Measurements from ENCODE around the gene EPHB6.

Gene EPHB6

DNA sequence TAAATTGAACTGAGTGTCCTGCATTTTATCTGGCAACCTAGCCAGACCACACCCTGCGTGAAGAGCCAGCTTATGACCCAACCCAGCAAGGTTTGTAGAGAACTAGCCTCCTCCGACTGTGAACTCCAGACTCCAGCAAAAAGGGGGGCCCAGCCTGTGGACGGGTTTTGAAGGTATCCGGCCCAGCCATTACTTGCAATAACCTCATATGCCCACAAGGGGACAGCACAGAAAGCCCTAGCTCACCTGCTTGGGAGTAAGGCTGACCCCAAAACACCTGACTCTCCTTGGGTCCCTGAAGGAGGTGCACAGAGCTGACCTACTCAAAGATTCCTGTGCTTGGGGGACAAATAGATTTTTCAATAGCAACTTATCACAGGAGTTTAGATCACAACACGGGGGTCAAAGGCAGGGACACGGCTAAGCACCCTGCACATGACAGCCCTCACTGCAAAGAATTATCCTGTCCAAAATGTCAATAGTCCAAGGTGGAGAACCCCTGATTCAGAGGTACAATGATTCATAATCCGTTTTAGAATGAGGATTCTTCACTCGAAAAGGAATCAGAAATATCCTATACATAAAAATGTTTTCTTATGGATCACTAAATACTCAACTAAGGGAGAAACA is 26.1 kb downstream of the EPHB6 start:
- no peak for DNase-seq (ENCODE audit: low read depth)

DNA sequence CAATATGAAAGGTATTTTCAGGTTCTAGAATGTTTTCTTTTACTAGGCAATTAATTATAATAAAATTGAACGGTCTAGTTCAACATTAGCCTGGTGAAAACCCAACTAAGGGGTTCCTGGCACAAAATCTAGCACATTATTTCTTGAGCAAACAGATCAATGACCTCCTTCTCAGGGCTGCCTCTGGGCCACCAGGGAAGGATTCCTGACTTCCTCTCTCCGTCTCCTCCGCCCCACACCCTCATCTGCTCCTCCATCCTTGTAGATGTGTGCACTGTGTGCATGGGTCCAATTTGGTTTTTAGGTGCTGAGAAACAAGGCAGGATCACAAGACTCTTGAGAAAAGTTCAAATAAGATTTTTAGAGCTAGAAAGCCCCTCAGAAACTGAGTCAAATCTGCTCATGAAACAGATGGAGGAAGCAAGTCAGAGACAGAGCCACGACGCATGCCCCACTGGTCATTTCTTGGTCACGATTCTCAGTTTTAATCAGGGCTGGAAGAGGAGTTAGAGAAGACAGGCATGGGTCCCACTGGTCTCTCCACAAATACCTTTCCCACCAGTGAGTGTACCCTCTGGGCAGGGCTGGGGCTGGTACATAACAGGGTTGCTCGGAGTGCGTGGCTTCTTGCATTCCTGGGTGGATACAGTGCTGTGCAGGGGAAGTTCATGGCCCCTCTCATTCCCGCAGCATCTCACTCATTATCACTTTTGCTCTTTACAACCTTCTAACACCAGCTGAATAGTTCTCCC is 26.9 kb downstream of the EPHB6 start:
- no peak for DNase-seq (ENCODE audit: low read depth)

DNA sequence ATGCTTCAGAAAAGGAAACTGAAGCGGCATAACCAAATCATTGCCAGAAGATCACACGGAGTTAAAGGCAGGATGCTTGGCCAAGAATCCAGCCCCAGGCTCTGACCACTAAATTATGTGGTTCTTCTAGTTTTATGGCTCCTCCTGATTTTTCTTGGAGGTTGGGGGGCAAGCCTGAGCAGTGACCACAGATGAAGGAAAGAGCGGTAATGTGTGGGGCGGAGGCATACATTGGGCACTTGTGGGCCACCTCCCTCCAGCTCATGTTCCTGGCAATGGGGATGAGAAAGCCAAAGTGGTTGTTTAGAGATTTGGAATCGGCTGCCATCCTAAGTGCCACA is 27.4 kb downstream of the EPHB6 start:
- no peak for DNase-seq (ENCODE audit: low read depth)

DNA sequence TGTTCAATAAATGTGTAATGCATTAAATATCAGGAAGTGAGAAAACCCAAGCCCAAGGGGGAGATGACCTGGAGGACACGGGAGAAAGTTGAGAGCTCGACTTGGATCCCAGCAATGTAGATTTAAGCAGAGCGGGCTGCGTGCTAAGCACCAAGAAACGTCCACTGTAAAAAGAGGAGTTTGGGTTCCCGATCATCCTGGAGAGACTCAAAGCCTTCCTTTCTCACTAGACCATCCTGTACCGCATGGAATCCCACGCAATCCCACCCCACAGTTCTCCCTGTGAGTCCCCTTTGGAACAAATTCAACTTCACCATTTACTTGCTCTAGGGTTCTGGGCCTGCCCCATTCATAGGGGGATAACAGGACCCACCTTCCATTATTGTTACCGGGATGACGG is 28.3 kb downstream of the EPHB6 start:
- no peak for DNase-seq (ENCODE audit: low read depth)

DNA sequence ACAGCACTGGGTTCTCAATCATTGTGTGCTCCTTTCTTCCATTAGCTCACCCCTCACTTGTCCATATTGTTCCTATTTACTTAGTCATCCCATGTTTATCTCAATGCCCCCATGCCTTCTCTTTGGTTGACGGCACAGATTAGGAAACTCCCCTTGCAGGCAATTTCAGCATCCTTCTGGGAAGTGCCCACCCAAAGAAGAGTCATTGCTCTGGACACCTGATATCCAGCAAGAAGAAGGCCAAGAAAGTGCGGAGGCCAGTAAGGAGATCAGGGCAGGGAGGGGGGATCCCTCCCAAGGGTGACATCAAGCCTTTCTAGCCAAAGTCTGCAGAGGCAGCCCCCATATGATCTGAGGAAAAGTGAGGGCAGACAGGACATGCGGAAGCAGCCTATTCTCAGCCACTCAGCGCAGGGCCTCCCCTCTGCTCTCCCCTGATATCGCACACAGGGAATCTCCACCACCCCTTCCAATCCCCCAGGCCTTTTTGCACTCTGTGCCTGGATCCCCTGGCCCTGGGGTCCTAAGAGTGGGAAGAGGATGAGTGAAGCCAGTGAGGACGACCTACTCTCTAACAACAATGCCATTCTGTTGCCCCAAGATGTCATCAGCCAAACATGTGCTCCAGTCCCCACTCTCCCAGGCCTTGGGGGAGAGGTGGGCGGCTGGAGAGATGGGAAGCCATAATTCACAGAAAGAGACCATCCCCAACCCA is 28.9 kb downstream of the EPHB6 start:
- no peak for DNase-seq (ENCODE audit: low read depth)

DNA sequence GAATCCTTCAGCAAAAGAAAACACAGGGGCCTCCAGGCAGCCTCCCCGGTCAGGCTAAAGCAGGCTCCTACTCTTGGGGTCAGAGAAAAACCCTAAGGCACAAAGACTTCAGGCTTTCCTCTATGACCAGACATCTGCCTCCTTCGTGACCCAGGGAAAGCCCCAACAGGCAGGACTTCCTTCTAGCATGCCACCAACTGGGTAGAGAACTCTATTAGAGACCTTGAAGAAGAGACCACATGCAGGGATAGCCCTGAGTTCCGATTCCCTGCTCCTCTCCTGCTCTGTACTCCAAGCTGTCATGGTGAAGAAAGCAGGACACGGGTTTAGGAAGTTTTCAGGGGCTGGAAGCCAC is 29.4 kb downstream of the EPHB6 start:
- DNase-seq (ENCODE audit: low read depth) = no peak

DNA sequence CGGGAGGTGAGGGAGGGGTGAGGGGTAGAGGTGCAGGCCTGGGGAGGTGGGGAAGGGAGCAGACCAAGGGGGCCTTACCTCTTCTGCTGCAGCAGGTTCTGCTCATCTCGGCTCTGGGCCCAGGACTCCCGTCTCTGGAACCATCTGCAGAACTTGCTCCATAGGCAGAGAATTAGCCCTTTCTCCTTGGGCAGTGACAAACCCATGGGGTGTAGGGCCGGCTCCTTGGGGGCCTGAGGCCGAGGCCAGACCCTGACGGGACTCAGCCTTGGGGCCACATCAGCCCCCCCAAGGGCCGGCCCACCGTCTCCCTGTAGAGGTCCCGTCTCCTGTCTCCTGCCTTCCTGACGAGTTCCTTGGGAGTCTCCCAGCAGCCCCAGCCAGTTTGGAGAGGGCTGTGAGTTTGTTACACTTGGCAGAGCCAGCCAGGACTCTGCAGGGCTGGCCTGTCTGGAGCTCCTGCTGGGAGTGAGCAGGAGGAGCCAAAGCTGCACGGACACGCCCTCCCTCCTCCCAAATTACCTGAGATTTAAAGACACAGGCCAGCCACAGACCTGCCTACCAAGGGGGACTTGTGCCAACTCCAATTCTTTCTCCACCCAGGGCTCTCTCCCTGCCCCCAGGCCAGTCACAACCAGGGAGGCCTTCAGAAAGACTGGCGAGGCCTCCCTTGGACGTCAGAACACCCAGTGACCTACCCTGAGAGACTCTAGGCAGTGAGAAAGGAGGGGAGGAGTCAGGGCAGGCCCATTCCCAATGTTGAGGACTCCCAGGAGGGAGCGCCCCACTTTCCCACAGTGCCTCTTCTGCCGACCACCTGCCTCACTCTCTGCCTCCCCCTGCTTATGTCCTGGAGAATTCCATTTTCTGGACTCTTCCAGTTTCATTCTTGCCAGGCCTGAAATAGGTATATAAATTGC is 30.7 kb downstream of the EPHB6 start, which contains the start of gene TRPV6:
Gene TRPV6 (minus strand): TSS at position 435 of the 920 bp plus-strand sequence.
- no peak for DNase-seq (ENCODE audit: low read depth)

DNA sequence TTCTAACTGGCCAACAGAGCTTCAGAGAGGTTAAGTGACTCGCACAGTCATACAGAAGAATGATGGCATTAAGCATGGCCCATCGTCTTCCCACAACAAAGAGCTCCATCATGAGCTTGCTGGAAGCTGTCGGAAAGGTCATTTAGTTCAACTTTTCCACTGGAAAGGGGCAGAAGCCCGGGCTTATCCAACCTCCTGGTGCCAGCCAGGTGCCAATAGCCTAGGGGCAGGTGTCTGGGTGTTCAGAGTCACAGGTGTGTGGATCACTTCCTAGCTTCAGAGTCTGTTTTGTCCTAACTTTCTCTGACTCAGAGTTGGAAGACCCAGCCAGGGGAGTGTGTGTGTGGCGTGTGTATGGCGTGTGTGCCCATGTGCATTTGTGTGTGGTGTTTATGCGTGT is 32.0 kb downstream of the EPHB6 start:
- no peak for DNase-seq (ENCODE audit: low read depth)

DNA sequence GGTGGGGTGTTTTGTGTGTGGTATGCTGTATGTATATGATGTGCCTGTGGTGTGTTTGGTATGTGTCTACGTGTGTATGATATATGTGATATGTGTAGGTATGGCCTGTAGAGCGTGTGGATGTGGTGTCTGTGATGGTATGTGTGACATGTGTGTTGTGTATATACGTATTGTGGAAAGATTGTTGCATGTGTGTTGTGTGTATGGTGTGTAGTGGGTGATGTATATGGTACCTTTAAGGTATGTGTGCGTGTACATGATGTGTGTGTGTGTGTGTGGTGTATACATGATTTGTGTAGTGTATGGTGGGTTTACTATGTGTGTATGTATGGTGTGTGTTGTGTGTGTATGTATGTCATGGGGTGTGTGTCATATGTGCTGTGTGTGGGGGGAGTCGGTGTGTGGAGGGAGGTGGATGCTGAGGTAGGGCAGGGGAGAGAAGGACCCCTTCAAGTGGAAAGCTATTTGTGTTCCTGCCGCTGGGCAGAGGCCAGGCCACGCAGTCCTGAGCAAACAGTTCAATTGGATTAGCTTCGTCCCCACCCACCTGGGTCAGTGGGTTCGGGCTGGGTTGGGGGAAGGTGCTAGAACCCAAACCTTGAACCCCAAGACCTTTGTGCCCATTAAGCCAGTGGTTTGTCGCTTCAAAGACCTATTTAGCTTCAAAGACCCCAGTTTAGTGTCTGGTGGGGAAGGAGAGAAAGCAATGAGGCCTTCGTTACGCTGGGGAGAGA is 32.6 kb downstream of the EPHB6 start:
- DNase-seq (ENCODE audit: low read depth) = no peak

DNA sequence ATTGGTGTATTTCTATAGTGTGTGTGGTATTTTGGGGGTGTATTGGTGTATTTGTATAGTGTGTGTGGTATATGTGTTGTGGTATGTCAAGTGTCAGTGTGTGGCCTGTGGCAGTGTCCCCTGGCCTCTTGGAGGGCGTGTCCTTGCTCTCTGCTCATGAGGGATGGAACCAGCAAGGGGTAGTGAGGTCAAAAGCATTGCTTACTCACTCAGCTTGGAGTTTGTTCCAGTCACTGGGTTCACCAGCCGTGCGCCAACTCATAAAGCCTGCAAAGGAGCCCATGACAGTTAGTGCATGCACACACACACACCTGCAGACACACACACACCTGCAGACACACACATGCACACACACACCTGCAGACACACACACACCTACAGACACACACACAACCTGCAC is 34.9 kb downstream of the EPHB6 start:
- no peak for DNase-seq (ENCODE audit: low read depth)

DNA sequence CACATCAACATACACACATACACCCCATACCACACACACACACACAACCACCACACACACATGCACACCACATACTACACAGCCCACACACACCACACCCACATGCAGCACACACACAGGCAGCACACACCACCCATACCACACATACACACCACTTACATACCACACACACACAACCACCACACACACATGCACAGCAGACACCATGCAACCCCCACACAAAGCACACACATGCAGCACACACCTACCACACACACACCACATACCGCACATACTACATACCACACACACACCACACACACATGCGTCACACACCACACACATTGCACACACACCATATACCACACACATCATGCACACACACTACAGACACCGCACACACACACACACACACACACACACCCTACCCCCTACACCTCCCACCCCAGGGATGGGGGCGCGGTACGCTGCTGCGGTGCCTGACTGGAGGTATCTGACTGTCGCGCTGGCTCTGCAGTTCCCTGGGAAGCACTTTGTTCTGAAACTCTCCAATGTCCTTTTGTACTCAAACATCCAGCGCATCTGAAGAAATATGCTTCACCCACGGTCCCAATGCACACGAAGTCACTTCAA is 36.1 kb downstream of the EPHB6 start:
- DNase-seq (ENCODE audit: low read depth) = no peak

DNA sequence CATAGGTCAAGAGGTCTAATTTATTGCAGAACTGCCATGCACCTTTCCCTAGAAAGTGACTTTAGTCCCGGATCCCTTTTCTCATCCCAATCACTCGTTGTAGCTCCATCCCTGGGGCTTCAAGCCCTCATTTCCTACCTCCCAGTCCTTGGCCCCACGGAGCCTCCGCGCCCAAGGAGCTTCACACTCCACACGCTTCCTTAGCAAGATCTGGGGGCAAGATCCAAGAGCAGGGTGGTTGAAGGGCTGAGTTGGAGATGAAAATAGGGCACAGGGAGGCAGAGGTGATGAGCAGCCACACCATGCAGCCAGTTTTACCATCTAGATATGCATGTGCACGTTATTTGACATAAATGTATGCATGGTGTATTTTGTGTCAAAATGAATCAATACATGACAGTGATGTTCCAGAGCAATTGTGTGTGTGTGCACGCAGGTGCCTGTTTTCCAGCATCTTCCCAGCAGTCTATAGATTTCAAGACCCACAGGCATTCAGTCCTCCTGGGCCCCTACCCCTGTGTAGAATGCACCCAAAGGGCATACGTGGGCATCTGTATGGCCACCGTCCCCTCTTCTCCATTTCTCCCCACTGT is 36.7 kb downstream of the EPHB6 start:
- no peak for DNase-seq (ENCODE audit: low read depth)

DNA sequence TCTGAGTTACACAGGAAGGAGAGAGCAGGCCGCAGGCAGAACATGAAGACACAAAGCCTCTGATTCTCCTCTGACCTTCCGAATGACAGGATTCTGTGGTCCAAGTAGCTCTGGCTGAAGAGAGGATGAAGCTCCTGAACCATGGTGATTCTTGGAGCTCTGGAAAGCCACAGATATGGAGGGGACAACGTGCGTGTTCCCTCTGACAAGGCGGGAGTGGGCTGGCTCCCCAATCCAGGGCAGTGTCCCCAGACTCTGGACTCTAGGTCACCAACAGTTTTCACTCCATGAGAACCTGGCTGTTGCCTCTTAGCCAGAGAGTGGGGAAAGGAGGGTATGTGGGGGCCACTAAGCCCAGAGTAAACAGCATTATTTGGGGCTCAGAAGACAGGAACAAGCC is 38.1 kb downstream of the EPHB6 start:
- DNase-seq (ENCODE audit: low read depth) = no peak

DNA sequence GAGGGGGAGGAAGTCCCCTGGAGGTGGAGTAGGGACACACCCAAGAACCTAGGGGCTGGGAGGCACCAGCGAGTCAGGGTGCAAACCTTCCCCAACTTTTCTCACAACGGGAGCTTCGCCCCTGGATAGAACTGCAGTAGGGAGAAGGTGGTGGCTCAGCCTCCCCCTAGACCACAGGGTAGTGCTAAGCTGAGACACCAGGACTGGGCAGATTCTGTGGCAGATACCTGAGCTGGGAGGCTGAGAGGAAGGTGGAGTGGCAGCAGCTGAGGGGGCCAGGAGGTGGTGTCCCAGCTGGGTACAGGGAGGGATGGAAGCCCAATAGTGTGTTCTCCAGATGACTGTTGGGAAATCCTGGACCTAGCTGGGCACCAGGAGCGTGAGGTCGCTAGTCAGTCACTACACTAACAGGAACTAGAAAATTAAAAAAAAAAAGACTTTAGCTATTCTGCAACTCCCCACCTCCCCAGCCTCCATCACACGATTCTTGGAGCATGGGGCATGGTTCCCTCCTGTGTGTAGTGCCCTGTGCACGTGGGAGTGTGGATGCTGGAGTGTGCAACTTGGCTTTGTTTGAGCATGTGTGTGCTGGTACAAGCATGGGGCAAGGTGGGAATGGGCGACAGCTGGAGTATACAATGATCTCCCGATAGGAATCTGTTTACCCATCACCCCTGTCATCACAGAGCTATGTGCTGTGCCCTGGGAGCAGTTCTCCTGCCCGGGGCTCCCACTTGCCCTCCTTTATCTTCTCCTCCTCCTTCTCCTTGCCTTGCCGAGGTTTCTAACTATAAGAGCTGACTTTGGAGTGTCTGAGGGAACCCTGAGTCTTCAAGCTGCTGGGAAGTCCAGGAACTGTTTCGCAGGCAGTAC is 39.5 kb downstream of the EPHB6 start:
- DNase-seq (ENCODE audit: low read depth) = no peak

DNA sequence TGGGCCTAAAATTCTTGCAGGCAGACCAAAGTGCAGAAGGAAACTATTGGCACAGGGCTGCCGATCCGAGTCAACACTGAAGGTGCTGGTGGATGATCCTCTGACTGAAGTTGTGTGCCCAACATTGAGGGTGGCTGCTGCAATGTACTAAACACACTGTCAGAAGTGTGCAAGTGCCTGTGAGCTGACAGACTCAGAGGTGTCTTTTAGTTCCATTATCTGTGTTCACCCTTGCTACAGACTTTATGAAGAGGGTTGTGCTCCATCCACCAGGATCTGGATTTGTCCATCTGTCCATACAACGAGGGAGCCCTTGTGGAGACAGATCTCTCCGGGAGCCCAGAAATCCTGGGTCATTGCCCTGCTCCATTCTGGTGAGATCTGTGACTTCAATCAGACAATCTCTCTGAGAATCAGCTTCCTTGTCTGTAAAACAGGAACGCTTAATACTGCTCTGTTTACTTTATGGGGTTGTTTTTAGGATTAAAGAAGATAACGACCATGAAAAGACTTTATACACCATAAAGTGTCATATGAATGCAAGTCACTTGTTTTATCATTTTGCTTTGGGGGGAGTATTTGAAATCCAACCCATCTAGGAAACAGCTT is 40.2 kb downstream of the EPHB6 start:
- DNase-seq (ENCODE audit: low read depth) = no peak

DNA sequence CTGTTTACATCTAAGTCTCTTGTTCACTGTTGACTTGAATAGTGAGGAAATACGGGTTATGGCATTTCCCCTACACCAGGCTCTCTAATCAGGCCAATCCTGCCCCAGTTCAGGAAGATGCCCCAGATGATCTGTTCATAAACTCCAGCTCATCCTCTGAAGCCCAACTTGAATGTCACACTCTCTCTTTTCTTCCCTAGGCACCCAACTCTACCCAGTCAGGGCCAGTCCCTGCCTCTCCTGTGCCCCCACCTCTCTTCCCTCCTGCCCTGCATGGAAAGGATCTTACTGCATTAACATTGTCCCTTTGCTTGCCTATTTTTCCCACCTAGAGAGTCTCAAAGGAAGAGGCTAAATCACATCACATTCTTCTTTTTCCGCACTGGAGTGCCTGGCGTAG is 41.3 kb downstream of the EPHB6 start:
- no peak for DNase-seq (ENCODE audit: low read depth)

DNA sequence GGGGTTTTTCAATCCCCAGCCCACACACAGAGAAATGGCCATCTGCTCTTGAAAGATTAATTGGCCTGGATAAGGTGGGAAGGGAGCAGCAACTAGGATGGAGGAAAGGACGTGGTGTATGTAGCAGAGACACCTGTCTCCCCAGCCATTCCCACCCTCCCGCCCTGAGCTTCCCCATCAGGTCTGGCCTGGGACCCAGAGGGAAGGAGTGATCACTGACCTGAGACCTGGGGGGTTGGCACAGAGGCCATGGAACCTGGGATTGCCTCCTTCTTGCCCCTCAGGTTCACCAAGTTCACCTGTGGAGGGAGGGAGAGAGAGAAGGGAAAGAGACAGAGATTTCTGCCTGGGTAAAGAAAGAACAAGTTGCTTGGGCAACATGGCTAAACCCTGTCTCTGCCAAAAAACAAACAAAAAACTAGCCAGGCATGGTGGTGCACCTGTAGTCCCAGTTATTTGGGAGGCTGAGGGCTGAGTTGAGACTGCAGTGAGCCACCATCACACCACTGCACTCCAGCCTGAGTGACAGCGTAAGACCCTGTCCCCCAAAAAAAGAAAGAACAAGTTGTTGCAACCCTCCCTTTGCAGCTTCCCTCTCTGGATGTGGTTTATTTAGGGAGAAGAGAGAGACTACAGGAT is 42.0 kb downstream of the EPHB6 start:
- DNase-seq (ENCODE audit: low read depth) = no peak

DNA sequence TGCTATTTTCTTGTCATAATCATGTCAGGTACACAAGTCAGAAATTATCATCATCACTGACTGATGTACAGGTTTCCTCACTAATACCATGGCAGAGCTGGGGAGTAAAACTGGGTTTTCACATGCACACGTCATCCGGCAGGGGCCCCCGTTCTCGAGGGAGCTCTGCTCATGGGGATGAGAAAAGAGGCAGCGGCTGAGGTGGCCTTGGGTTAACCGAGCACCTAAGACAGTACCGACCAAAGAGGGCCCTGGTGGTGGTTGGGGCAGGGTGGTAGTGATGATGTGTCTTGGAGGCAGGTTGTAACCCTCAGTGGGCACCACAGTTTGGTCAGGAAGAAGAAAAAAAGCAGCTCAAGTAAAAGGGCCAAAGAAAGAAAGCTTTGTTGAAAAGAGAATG is 42.8 kb downstream of the EPHB6 start:
- no peak for DNase-seq (ENCODE audit: low read depth)

Measured in stromal cell of bone marrow (primary cell).